Mucosa of descending colon (tissue), 3 donors: Measurements from ENCODE around the gene CUL1. TPM values are rescaled to one million over a fixed set of nuclear protein-coding genes. Genes with fewer than 3 reads are reported as not detected.

Source experiments
- ATAC-seq: fragments of 200-7000 bp; cut with Tn5 transposase; one replicate; pipeline ENCODE4 v1.9.1; 2020; ENCODE audit warnings: mild to moderate bottlenecking, moderate library complexity
- DNase-seq, 3 donors: peaks; one replicate each; pipeline ENCODE4 v3.0.0-alpha.2; 2020
- H3K36me3 ChIP-seq: fragments of 200-600 bp; one replicate; pipeline ENCODE4 v1.8.0; 2021; ENCODE audit warnings: low read depth, mild to moderate bottlenecking
- H3K4me1 ChIP-seq: fragments of 200-600 bp; one replicate; pipeline ENCODE4 v1.8.0; 2021; ENCODE audit warnings: low read depth, mild to moderate bottlenecking
- H3K4me3 ChIP-seq: fragments of 200-600 bp; one replicate; pipeline ENCODE4 v1.8.0; 2021; ENCODE audit warnings: mild to moderate bottlenecking
- H3K9me3 ChIP-seq: fragments of 200-600 bp; one replicate; pipeline ENCODE4 v1.8.0; 2021; ENCODE audit warnings: mild to moderate bottlenecking
- CTCF ChIP-seq: fragments of 200-600 bp; IDR thresholded peaks from one replicate; pipeline ENCODE4 v1.8.0; 2022; ENCODE audit warnings: antibody characterized with exemption, mild to moderate bottlenecking
- intact Hi-C, 2 donors: fragments of 100-400 bp; cut with DNase I in 1 of 2; cut with micrococcal nuclease in 1 of 2; formaldehyde crosslinking; loops; one replicate each; pipeline versions ENCODE4 v1.11.0 to v1.11.1; 2022; cut with DNase I, micrococcal nuclease
- total RNA-seq, 3 donors: library from RNA; stranded (reverse); fragmentation: NEBNext Ultra II Directional in 2 of 3; extraction: Animal tissue kit (Norgen Biotek cat#: 25700) in 2 of 3; gene quantifications; one replicate each; pipeline versions ENCODE4 v1.2.1 to v1.2.4, GENCODE V29; 2021 to 2023
- donor health status: DM: no; HTN: no; CAD: no; lungs with moderate emphysema.
- donor health status: DM: no; HTN: no; CAD: no.
- donor health status: DM: no; HTN: yes; CAD: no.

Gene CUL1
- total RNA-seq, 3 donors from 2014 or later, result 28.7 to 58.1 (median 33.3) TPM

GRCh38 chr7:148782757-148783456, 84.2 kb downstream of the CUL1 start:
- TF ChIP-seq CTCF, result no peak
- no peaks in the 10 kb centered on the region for H3K4me1 ChIP-seq
- H3K9me3 ChIP-seq, result no peaks in the 10 kb centered on the region
- H3K4me3 ChIP-seq, result no peak overlapping the region
- ATAC-seq (peak; percentile 55), DNase-seq (peak in 1 of 3 donors; percentile 31)
- intact Hi-C loops, result no loop called here
- peaks cover under 1% of the 10 kb centered on the region for H3K36me3 ChIP-seq

- peaks cover 10% of the 10 kb centered on the region for H3K36me3 ChIP-seq
- TF ChIP-seq CTCF, result no peak
Observed at GRCh38 chr7:148783801-148784527, 85.3 kb downstream of the CUL1 start.

GRCh38 chr7:148787571-148788295, 89.0 kb downstream of the CUL1 start:
- DNase-seq (no peak), ATAC-seq (no peak)
- Histone ChIP-seq H3K4me3 (no peak overlapping the region), H3K4me1 (no peaks in the 10 kb centered on the region), H3K9me3 (no peaks in the 10 kb centered on the region), H3K36me3 (peaks cover 14% of the 10 kb centered on the region)
- intact Hi-C loops, result no loop called here
- no peak for TF ChIP-seq CTCF

More at GRCh38 chr7:148783801-148784527, 85.3 kb downstream of the CUL1 start:
- no peaks in the 10 kb centered on the region for H3K4me1 ChIP-seq
- no peak overlapping the region for H3K4me3 ChIP-seq
- ATAC-seq, result no peak
- H3K9me3 ChIP-seq, result no peaks in the 10 kb centered on the region
- intact Hi-C loops, result no loop called here
- no peak for DNase-seq

- no peak overlapping the region for H3K4me3 ChIP-seq
- no peak for TF ChIP-seq CTCF
- intact Hi-C loops, result no loop called here
- DNase-seq (no peak), ATAC-seq (no peak)
- H3K9me3 ChIP-seq, result no peaks in the 10 kb centered on the region
- no peaks in the 10 kb centered on the region for H3K4me1 ChIP-seq
- peaks cover 14% of the 10 kb centered on the region for H3K36me3 ChIP-seq
Observed at GRCh38 chr7:148789220-148789619, 90.5 kb downstream of the CUL1 start.

- H3K9me3 ChIP-seq, result no peaks in the 10 kb centered on the region
- H3K4me1 ChIP-seq, result no peaks in the 10 kb centered on the region
- intact Hi-C loops, result no loop called here
- ATAC-seq (no peak), DNase-seq (no peak)
- H3K4me3 ChIP-seq, result no peak overlapping the region
- peaks cover 14% of the 10 kb centered on the region for H3K36me3 ChIP-seq
- no peak for TF ChIP-seq CTCF
Observed at GRCh38 chr7:148790131-148790726, 91.5 kb downstream of the CUL1 start.
